Measurements from ENCODE around the gene IBTK.
"Not testable (repeated sequence)": the region's sequence is repeated elsewhere in the genome, so short reads cannot be mapped to it uniquely, and the experiment has no call there.

Gene IBTK

DNA sequence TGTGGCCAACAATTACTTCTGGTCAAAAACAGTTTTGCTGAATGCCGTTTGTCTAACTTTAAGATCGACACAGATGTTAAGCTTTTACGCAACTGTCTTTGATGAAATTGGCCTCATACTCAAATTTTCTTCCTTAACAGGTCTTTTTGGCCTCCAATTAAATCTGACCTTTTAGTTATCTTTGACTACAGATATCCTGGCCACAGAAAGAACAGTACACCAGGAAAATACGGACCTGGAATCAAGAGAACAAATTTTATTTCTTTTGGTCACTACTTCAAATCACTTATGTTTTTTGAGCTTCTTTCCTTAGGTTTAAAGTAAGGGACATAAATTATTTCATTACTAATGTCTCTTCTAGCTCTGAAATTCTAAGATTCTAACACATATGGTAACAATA is 49.8 kb downstream of the IBTK start:
- H3K4me3 ChIP-seq (ENCODE audit: low read depth, low read length), result no peak overlapping the region
- TF ChIP-seq, protein P1, sequence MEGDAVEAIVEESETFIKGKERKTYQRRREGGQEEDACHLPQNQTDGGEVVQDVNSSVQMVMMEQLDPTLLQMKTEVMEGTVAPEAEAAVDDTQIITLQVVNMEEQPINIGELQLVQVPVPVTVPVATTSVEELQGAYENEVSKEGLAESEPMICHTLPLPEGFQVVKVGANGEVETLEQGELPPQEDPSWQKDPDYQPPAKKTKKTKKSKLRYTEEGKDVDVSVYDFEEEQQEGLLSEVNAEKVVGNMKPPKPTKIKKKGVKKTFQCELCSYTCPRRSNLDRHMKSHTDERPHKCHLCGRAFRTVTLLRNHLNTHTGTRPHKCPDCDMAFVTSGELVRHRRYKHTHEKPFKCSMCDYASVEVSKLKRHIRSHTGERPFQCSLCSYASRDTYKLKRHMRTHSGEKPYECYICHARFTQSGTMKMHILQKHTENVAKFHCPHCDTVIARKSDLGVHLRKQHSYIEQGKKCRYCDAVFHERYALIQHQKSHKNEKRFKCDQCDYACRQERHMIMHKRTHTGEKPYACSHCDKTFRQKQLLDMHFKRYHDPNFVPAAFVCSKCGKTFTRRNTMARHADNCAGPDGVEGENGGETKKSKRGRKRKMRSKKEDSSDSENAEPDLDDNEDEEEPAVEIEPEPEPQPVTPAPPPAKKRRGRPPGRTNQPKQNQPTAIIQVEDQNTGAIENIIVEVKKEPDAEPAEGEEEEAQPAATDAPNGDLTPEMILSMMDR (IDR thresholded peaks at IDR 0.05; ENCODE audit: low read depth, low read length, missing control alignments), result no peak
- DNase-seq (ENCODE audit: low read depth), result no peak

- H3K4me3 ChIP-seq (ENCODE audit: low read depth, low read length), result not testable (repeated sequence)
Observed at GRCh38 chr6:82197245-82197644, 50.3 kb downstream of the IBTK start.

GRCh38 chr6:82196161-82196560 is 51.4 kb downstream of the IBTK start:
- TF ChIP-seq, protein P1 (IDR thresholded peaks at IDR 0.05; ENCODE audit: low read depth, low read length, missing control alignments), result no peak
- DNase-seq (ENCODE audit: low read depth), result no peak
- no peak overlapping the region for H3K4me3 ChIP-seq (ENCODE audit: low read depth, low read length)

More at GRCh38 chr6:82197245-82197644, 50.3 kb downstream of the IBTK start:
- DNase-seq (ENCODE audit: low read depth), result not testable (repeated sequence)

- TF ChIP-seq, protein P1 (IDR thresholded peaks at IDR 0.05; ENCODE audit: low read depth, low read length, missing control alignments), result no peak
- DNase-seq (ENCODE audit: low read depth), result no peak
- H3K4me3 ChIP-seq (ENCODE audit: low read depth, low read length), result no peak overlapping the region
Observed at GRCh38 chr6:82195619-82196018, 51.9 kb downstream of the IBTK start.

DNA sequence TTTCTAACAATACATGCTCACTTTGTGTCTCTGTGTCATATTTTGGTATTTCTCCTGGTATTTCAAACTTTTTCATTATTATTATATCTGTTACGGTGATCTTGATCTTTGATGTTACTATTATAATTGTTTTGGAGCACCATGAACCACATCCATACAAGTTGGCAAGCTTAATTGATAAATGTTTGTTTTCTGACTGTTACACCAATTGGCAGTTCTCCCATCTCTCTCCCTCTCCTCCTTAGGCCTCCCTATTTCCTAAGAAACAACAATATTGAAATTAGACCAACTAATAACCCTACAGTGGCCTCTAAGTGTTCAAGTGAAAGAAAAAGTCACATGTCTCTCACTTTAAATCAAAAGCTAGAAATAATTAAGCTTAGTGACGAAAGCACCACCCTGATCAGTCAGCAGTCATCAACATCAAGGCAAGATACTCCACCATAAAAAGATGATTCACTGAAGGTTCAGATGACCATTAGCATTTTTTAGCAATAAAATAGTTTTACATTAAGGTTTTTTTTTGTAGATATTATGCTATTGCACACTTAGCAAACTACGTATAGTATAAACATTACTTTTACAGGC is 61.5 kb downstream of the IBTK start:
- TF ChIP-seq, protein P1 (IDR thresholded peaks at IDR 0.05; ENCODE audit: low read depth, low read length, missing control alignments), result no peak
- no peak overlapping the region for H3K4me3 ChIP-seq (ENCODE audit: low read depth, low read length)
- DNase-seq (ENCODE audit: low read depth), result no peak

- no peak overlapping the region for H3K4me3 ChIP-seq (ENCODE audit: low read depth, low read length)
- TF ChIP-seq, protein P1 (IDR thresholded peaks at IDR 0.05; ENCODE audit: low read depth, low read length, missing control alignments), result no peak
- DNase-seq (ENCODE audit: low read depth), result no peak
Observed at GRCh38 chr6:82183642-82184282, 63.8 kb downstream of the IBTK start.

- DNase-seq (ENCODE audit: low read depth), result no peak
- no peak overlapping the region for H3K4me3 ChIP-seq (ENCODE audit: low read depth, low read length)
- TF ChIP-seq, protein P1 (IDR thresholded peaks at IDR 0.05; ENCODE audit: low read depth, low read length, missing control alignments), result no peak
Observed at GRCh38 chr6:82182756-82183155, 64.8 kb downstream of the IBTK start.
